Stimulated activated CD4-positive, alpha-beta T cell treated with anti-CD3 and anti-CD28 coated beads, Interleukin-15, amount 100 ng/mL, for 48 hours (primary cell): ENCODE data around the gene LRRC46.

Experiments
- DNase-seq, 2 donors: peaks; one replicate each; pipeline ENCODE4 v3.0.0-alpha.2; 2020; ENCODE audit warnings: low read depth in 2 of 2

Gene LRRC46

DNA sequence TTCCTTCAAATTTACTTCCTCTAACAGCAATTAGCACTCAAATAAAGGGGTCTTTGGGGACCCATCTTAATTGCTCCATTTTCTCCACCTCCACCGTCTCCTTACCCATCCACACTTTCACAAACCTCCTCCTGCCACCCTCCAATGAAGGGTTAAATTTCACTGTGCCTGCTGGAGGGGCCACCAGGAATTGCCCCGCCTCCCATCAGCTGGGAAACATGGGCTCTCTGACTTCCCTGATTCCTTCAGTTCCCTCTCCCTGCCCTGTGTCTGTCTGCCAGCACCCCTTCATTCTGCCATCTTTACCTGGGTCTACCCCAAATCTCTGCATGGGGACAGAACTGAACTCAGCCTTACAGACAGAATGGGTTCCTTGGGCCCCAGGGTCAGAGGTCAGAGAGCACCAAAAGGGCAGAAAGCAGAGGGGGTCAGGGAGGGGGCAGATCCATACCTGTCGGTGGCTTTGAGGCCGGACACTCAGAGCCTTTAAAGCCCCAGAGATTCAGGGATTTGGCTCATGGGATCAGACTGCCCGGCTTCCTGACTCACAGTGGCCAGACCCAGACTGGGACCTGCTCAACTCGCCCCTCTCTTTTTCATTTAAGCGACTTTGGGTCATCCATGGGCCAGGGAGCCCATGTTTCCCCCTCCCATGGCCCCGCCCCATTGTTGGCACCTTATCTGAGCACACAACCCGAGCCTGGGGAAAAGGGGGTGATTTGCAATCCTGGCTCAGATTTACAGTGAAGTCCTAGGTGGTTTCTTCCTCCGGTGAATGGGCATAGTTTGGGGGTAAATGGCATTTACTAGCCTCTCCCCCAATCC, 46.9 kb downstream of the LRRC46 start:
- no peak for DNase-seq

DNA sequence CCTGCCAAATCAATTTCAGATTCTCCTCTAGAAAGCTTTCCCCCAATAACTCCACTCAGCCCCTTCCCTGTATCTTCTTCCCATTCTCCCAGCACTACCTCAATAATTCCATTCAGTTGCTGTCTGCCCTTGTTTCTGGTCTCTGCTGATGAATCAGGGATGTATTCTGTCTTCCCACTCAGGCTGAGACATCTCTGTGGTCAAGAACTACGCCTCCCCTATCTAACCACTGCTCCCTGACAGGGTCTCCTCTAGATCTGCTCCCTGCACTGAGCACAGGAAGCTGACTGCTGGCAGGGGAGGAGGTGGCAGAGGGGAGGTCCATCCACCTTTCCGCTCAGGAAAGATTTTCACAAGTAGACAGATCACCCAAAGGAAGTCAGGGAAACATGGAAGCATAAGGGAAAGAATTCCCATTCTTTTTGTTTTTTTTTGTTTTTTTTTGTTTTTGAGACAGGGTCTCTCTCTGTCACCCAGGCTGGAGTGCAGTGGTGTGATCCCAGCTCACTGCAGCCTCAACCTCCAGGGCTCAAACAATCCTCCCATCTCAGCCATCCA, 47.6 kb downstream of the LRRC46 start:
- DNase-seq = no peak

DNA sequence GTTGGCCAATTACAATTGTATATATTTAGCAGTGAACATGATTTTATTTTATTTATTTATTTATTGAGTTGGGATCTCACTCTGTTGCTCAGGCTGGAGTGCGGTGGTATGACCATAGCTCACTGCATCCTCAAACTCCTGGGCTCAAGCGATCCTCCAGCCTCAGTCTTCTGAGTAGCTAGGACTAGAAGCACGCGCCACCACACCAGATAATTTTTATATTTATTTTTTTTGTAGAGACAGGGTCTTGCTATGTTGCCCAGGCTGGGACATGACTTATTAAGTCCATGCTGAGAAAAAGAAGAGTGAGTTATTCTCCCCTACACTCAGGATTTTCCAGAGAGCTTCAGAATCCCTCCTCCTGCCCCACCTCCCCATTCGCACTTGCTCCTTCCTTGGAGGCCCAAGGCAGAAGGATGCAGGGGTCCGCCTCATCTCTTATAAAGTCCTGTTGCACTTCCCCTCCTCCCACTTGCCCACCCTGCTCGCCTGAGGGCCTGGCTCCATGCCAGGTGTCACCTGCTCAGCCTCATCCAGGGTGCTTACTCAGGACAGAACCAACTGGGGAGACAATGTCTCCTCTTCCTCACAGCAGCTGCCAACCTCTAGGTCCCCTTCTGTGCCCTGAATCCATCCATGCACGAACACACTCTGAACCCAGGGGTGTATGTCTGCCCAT, 48.4 kb downstream of the LRRC46 start:
- DNase-seq = no peak

DNA sequence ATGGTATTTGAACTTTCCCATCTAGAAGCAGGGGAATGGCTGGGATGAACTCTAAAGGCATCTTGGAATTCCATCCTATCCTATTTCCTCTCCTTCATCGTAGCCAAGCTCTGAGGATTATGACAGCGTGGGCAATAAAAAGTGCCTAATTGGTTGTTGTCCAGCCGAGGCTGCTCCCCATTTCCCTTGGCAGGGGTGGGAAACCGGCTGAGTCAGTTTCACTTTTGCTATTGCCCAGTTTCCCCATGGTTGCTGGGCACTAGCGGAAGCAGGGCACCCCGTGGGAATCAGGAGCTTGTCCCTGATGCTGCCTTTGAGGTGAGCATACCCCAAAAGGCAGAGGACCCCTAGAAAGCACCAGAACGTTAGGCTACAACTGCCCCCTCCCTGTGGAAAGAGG, 50.8 kb downstream of the LRRC46 start:
- no peak for DNase-seq

DNA sequence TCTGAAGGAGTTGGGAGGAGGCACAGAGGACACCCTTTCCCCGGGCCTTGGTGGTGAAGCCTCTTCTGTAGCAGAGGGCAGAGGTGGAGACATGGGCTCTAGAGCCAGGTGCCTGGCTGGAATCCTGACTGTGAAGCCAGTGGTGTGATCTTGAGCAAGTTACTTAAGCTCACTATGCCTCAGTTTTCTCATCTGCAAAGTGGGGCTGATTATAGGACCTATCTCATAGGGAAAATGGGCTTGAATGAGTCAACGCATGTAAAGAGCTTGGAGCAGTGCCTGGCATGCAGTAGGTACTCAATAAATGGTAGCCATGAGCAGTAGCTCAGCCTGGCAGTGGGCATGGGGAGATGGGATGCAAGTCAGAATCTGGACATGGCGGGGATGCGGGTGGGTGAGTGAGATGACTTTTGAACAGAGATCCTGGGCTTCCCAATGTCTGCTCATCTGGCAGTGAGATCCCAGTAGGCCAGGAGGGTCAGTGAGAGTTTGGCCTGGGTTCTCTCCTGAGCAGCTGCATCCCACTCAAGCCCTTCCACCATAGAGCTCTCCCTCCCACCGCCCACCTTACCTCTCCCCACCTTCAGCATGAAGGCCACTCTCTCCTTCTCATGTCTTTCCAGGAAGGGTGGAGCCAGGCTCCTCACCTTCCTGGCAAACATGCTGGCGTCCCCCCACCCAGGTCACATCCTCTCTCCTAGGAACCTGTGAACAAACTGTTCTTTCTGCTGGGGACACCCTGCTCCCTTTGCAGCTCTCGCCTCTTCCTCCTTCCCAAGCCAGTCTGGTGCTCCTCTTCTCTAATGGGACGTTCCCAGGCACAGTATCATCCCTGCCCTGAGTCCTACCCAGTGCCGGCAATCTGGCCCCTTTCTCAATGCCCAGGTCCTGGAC, 51.5 kb downstream of the LRRC46 start:
- DNase-seq = no peak

DNA sequence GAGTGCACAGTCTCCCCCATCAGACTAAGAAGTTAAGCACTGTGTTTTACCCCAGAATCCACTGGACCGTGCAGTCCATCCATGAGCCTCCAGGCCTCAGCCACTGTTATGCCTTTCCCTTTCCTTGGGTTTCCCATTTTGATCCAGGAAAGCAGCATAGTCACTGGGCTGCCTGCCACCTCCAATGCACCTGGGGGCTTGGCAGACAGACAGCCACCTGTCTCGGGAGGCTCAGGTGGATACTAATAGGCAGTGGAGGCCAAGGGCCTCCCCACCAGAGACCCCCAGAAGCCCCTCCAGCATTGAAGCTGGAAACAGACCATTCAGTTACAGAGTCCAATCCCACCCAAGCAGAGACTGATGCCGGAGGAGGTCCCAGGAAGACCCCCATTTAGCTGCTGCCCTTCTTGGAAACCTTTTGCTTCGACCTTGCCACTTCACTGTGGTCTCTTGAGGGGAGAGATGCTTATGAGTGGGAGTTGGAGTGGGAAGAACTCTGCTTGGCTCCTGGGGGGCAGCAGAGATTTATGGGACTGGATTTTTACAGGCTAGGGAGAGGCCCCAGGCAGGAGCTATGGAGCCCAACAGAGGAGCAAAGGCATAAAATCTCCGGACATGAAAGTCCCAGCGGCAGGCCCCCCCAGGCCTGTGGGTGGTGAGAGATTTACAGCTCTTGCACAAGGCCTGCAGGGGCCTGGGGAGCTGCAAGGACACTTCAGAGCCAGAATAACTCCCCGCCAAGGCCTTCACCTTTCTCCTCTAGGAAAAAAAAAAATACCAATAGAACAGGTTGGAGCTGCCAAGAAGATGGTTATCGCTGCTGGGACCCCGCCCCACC, 52.3 kb downstream of the LRRC46 start:
- no peak for DNase-seq

DNA sequence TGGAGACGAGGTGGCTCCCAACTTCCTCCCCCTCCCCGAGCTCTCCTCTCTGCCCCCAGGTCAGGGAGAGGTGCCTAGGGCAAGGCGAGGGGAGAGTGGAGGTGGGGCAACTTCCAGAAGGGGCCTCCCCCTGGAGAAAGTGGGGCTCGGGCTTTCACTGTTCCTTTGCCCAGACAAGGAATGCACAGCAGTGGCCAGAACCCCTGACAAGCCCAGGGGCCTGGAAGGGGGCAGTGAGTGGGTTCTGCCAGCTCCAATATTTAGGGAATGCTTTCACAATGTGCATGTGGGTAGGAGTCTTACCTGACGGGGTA, 52.9 kb downstream of the LRRC46 start:
- DNase-seq = no peak

DNA sequence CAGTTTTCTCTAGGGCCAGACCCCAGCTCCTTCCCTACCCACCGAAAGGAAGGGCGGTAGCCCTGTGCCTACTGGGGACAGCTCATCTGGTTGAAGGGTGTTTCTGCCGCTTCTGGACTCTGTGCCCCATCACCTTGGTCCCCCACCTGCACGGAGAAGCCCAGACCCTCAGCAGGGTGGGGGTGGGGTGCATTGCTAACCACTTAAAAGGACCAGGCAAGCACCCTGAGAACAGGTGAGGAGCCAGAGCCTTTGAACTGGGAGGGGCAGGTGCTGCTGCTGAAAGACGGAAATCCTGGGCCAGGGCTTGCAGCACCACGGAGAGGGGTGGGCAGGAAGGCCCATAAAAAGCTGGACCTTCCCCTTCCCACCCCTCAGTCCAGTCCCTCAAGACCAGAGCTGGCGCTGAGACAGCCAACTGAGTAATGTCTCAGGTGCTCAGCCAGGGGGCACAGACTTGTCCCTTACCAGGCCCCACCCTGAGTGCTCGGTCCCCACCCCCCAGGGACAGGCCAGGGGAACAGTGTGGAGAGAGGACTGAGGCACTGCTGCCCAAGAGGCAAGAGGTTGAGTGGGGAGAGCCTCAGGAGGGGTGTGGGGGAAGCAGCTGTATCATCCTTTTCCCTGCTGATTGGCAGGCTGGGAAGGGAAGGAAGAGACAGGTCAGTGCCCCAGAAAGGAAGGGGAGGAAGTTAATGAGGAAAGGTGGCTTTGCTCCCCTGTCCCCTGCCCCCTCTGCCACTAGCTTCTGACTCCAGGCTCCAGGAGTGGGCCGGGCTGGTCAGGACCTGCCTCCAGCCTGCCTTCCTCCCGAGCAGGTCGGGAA, 53.6 kb downstream of the LRRC46 start:
- DNase-seq = no peak
